D341Med (cell line): ENCODE results near the gene PIP5K1C.

Source experiments
- DNase-seq: peaks from one replicate; pipeline ENCODE4 v3.0.0; 2012; ENCODE audit warnings: low spot score

Gene PIP5K1C

DNA sequence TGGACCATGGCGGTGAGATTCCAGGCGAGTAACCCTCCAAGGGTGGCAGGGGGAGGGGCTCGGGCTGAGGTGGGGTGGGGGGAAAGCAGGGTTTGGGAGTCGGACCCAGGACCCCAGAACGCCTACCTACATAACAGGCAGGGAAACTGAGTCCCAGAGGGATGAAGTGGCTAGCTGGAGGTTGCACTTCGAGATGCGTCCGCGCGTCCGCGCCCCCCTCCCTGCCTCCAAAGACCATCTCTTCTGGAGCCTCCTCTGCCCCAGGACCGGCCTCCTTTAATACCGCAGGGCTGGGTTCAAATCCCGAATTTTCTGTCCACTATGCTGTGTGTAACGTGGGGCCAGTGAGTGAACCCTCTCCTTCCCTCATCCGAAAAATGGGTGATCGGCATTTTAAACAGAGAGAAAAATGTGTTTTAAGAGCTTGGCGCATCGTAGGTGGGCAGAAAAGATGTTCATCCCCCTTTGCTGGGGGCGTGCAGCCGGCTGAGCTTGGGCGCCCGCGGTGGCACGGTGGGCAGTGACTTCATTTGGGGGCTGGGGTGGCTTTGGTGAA, 21.7 kb upstream of the PIP5K1C start:
- DNase-seq = no peak

GRCh38 chr19:3721131-3721886, 21.0 kb upstream of the PIP5K1C start:
- peak; percentile 97 for DNase-seq

GRCh38 chr19:3720349-3720917, 20.2 kb upstream of the PIP5K1C start:
- no peak for DNase-seq

- no peak for DNase-seq
These were observed 19.6 kb upstream of the PIP5K1C start for GRCh38 chr19:3719868-3720267.

- no peak for DNase-seq
These were observed 15.9 kb upstream of the PIP5K1C start for GRCh38 chr19:3716147-3716668.

GRCh38 chr19:3712663-3713611, 12.7 kb upstream of the PIP5K1C start:
- no peak for DNase-seq

GRCh38 chr19:3710265-3710812, 10.1 kb upstream of the PIP5K1C start:
- DNase-seq = no peak

GRCh38 chr19:3708207-3708931, 8.1 kb upstream of the PIP5K1C start, which contains the start of gene TJP3:
TSS of gene TJP3 (plus strand) at chr19:3708384. CDS start at chr19:3728433, 20,049 bp downstream.
- DNase-seq = peak; percentile 43

- DNase-seq = no peak
These were observed 7.6 kb upstream of the PIP5K1C start for GRCh38 chr19:3707868-3708206.

- no peak for DNase-seq
These were observed 932 bp upstream of the PIP5K1C start for GRCh38 chr19:3701200-3701599.

GRCh38 chr19:3699741-3700241, 477 bp downstream of the PIP5K1C start:
- DNase-seq = no peak

- DNase-seq = peak; percentile 65
These were observed 1.1 kb downstream of the PIP5K1C start for GRCh38 chr19:3698974-3699740.

GRCh38 chr19:3698386-3698950, 1.8 kb downstream of the PIP5K1C start:
- DNase-seq = no peak

DNA sequence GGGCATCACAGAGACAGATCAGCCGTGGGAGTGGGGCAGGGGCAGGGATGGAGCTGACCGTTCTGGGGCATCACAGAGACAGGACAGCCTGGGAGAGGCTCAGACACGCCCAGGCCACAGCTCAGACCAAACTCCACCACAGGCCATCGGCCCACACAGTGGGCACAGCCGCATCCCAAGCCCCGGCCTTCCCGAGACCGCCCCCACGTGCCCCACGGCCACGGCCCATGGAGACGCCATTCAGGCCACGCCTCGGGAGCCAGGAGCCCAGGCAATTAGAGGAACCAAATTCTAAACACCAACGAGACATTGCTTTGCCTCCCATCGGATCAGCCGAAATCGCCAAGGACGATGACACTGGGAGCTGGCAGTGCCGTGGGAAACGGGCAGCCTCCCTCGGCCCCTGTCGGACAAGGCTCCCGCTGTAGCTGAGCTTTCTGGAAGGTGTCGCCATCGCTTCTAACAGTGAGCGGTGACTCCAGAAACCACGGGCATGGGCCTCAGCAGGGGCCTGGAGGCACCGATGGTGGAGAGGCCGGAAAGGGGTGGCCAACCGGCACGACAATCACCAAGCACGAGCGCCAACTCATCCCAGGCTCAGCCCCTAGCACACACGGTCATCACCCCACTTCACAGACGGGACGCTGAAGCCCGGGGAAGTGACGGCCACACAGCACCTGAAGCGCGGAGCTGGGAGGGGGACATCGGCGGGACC, 2.4 kb downstream of the PIP5K1C start:
- DNase-seq = no peak

- no peak for DNase-seq
These were observed 3.2 kb downstream of the PIP5K1C start for GRCh38 chr19:3697094-3697493.

DNA sequence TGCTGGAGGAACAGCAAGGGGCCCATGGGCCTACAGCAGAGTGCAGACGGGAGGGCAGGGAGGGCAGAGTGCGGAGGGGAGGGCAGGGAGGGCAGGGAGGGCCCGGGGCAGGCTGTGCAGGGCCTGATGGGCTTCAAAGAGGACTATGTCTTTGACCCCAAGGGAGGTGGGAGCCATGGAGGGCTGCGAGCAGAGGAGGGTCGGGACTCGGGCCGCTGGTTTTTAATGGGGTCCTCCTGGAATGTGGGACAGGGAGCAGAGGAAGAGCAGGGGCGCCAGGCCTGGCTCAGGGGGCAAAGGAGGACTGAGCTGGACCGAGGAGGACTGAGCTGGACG, 3.6 kb downstream of the PIP5K1C start:
- DNase-seq = no peak

DNA sequence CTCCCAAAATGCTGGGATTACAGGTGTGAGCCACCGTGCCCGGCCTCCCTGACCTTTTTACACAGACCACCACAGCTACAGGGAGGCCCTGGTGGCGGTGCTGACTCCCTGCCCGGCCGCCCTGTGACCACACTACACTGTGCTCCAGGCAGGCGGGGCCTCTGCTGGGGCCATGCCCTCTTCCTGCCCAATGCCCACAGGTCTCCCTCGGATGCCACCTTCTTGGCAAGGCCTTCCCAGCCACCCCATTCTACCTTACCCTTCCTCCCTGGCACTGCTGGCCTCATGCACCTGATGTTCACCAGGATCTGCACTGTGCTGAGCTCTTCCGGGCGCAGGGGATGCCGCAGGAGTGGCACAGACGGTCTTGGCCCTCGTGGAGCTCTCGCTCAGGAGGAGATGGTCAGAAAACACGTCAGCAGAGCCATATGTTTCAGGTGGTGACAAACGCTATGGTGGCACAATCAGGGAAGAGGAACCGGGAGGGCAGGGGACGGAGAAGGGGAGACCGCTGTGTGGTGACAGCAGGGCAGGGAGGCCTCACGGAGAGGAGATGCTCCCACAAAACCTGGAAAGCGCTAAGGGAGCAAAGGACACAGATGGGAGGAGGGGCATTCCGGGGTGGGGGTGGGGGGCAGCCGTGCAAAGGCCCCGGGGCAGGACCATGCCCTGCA, 4.1 kb downstream of the PIP5K1C start:
- DNase-seq = no peak

- DNase-seq = no peak
These were observed 5.0 kb downstream of the PIP5K1C start for GRCh38 chr19:3695124-3695733.
